ENCODE results near the gene CA5A. TPM values are rescaled to one million over a fixed set of nuclear protein-coding genes. Genes with fewer than 3 reads are reported as not detected.

Gene CA5A
- total and polyA plus RNA-seq, 2 of the 4 experiments (the other 2 are of a cell fraction): not detected

DNA sequence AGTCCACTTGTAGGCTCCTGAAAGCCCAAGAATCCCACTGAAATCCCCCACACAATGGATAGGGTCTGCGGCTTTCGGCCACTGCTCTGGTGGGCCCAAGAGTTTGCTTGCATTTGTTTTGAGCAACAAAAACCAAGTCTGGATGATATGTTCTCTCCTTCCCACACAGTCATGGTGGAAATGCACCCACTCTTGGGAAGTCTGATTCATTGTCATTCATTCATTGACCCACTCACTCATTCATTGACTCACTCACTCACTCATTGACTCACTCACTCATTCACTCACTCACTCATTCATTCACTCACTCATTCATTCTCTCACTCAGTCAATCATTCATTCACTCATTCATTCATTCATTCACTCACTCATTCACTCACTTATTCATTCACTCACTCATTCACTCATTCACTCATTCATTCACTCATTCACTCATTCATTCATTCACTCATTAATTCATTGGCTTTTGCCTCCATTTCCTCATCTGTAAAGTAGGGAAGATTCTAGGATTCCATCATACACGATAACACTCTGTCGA lies 2.2 kb upstream of the CA5A start:
- no peak overlapping the region for H2AK9ac ChIP-seq (replicated peaks; ENCODE audit: low read depth, low read length, poor library complexity)
- H3K4me3 ChIP-seq (ENCODE audit: insufficient read depth, low read depth, low read length): no peak overlapping the region
- H2BK5ac ChIP-seq (ENCODE audit: low read depth, low read length, poor library complexity, severe bottlenecking): no peak overlapping the region
- no peak for TF ChIP-seq BHLHE40 (IDR thresholded peaks at IDR 0.05; ENCODE audit: low read depth, low read length)
- TF ChIP-seq, protein P1, sequence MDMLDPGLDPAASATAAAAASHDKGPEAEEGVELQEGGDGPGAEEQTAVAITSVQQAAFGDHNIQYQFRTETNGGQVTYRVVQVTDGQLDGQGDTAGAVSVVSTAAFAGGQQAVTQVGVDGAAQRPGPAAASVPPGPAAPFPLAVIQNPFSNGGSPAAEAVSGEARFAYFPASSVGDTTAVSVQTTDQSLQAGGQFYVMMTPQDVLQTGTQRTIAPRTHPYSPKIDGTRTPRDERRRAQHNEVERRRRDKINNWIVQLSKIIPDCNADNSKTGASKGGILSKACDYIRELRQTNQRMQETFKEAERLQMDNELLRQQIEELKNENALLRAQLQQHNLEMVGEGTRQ (IDR thresholded peaks at IDR 0.05; ENCODE audit: low read depth, low read length): no peak
- TF ChIP-seq RAD21 (IDR thresholded peaks at IDR 0.05; ENCODE audit: low read length): no peak
- no peak for TF ChIP-seq MAZ (IDR thresholded peaks at IDR 0.05; ENCODE audit: borderline replicate concordance, low read depth, low read length)
- no peak for TF ChIP-seq RCOR1 (IDR thresholded peaks at IDR 0.05; ENCODE audit: insufficient replicate concordance, low read length)
- no peak for TF ChIP-seq CHD1 (IDR thresholded peaks at IDR 0.05; ENCODE audit: low read depth, low read length)
- TF ChIP-seq FOS (IDR thresholded peaks at IDR 0.05; ENCODE audit: low read depth, low read length): no peak
- no peak for TF ChIP-seq MXI1 (IDR thresholded peaks at IDR 0.05; ENCODE audit: borderline replicate concordance, low read depth, low read length)
- TF ChIP-seq, protein P2, sequence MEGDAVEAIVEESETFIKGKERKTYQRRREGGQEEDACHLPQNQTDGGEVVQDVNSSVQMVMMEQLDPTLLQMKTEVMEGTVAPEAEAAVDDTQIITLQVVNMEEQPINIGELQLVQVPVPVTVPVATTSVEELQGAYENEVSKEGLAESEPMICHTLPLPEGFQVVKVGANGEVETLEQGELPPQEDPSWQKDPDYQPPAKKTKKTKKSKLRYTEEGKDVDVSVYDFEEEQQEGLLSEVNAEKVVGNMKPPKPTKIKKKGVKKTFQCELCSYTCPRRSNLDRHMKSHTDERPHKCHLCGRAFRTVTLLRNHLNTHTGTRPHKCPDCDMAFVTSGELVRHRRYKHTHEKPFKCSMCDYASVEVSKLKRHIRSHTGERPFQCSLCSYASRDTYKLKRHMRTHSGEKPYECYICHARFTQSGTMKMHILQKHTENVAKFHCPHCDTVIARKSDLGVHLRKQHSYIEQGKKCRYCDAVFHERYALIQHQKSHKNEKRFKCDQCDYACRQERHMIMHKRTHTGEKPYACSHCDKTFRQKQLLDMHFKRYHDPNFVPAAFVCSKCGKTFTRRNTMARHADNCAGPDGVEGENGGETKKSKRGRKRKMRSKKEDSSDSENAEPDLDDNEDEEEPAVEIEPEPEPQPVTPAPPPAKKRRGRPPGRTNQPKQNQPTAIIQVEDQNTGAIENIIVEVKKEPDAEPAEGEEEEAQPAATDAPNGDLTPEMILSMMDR (conservative IDR thresholded peaks at IDR 0.05; ENCODE audit: low read depth, low read length): no peak
- TF ChIP-seq POLR2A (IDR thresholded peaks at IDR 0.05; ENCODE audit: low read depth, low read length): no peak
- no peak overlapping the region for H3K14ac ChIP-seq (replicated peaks; ENCODE audit: low read depth, low read length)
- ChIA-PET CTCF (no interaction called here), POLR2A (ENCODE audit: unreplicated experiment) (no interaction called here)
- BruUV-seq (replicated peaks): no TSS peak
- no peak overlapping the region for H4K8ac ChIP-seq (ENCODE audit: low read depth in 2 of 2, low read length in 2 of 2)
- no peak overlapping the region for H3K23ac ChIP-seq (ENCODE audit: low read depth, low read length)
- no peak overlapping the region for H3K27ac ChIP-seq (ENCODE audit: insufficient read depth, low read length)
- H2AK5ac ChIP-seq (ENCODE audit: low read depth, low read length): no peak overlapping the region
- intact Hi-C loops (cut with micrococcal nuclease): no loop called here
- in situ Hi-C loops (cut with MboI; ENCODE audit: low sequenced_read_pairs): no loop called here
- H3K9me1 ChIP-seq (ENCODE audit: insufficient read depth, low read length): no peaks in the 10 kb centered on the region
- no peaks in the 10 kb centered on the region for H3K36me3 ChIP-seq (ENCODE audit: control insufficient read depth, insufficient read depth, low read length)
- H2BK15ac ChIP-seq (ENCODE audit: low read depth, low read length): no peak overlapping the region
- H3K27me3 ChIP-seq (ENCODE audit: control insufficient read depth, insufficient read depth, low read length): peaks cover 19% of the 10 kb centered on the region
- no peaks in the 10 kb centered on the region for H4K20me1 ChIP-seq (ENCODE audit: insufficient read depth, low read length)
- no peak overlapping the region for H4K5ac ChIP-seq (ENCODE audit: low read depth, low read length)
- no peaks in the 10 kb centered on the region for H3K9me3 ChIP-seq (ENCODE audit: control insufficient read depth, insufficient read depth, low read length)
- no peak overlapping the region for H3K9ac ChIP-seq (ENCODE audit: low read depth, low read length)
- H3K4me1 ChIP-seq (ENCODE audit: control insufficient read depth, insufficient read depth, low read length): no peaks in the 10 kb centered on the region
- no peak overlapping the region for H3K18ac ChIP-seq (ENCODE audit: low read depth, low read length)
- H2BK20ac ChIP-seq (ENCODE audit: low read depth, low read length): no peak overlapping the region
- H3K56ac ChIP-seq (ENCODE audit: extremely low read depth, insufficient read depth, low read length): no peak overlapping the region
- no peak overlapping the region for H2BK120ac ChIP-seq (ENCODE audit: low read depth, low read length)
- no peak overlapping the region for H3K4ac ChIP-seq (ENCODE audit: low read depth, low read length)
- H3K4me2 ChIP-seq (ENCODE audit: low read depth, low read length): no peak overlapping the region
- H4K91ac ChIP-seq (ENCODE audit: insufficient read depth, low read depth, low read length): no peak overlapping the region
- dilution Hi-C loops (cut with HindIII; ENCODE audit: low sequenced_read_pairs, unreplicated experiment): no loop called here
- ATAC-seq (ENCODE audit: low read depth) (no peak), DNase-seq (no peak)
- WGBS, 2 experiments (ENCODE audit: extremely low coverage in 2 of 2, insufficient read length in 1 of 2): 89% methylated on average over 3 of the region's 4 CpGs; no CpG with 5 or more reads in 1 of the 2 experiments
- H2AFZ ChIP-seq (replicated peaks; ENCODE audit: low read length, poor library complexity): no peak overlapping the region
- no peaks in the 10 kb centered on the region for H3K79me1 ChIP-seq (ENCODE audit: low read depth in 1 of 2, low read length in 2 of 2)

Measured in IMR-90 (cell line).